GM18505 (cell line): ENCODE data around the gene BOLA2.
A peak's percentile ranks its signal among the peaks of the same experiment; 100 is the strongest.
"Not testable (repeated sequence)": the region's sequence is repeated elsewhere in the genome, so short reads cannot be mapped to it uniquely, and the experiment has no call there.

ENCODE experiments used
- ATAC-seq: cut with Tn5 transposase; IDR thresholded peaks from one replicate; pipeline ENCODE4 v1.9.1; 2021; ENCODE audit not compliant: unreplicated experiment

BOLA2 gene

GRCh38 chr16:29454269-29454668, at the start of gene BOLA2, which contains the start of gene SLX1B:
BOLA2 (minus strand) TSS chr16:29454351; CDS start chr16:29454253, 98 bp downstream.
SLX1B (plus strand) TSS chr16:29454533.
- peak; percentile 78 for ATAC-seq

- ATAC-seq: not testable (repeated sequence)
Measured at GRCh38 chr16:29482276-29482675, 28.1 kb upstream of the BOLA2 start.

- not testable (repeated sequence) for ATAC-seq
Measured at GRCh38 chr16:29472065-29472464, 17.9 kb upstream of the BOLA2 start.

- ATAC-seq: not testable (repeated sequence)
Measured at GRCh38 chr16:29469660-29470059, 15.5 kb upstream of the BOLA2 start.

- ATAC-seq: not testable (repeated sequence)
Measured at GRCh38 chr16:29467654-29468366, 13.7 kb upstream of the BOLA2 start.

- not testable (repeated sequence) for ATAC-seq
Measured at GRCh38 chr16:29466904-29467303, 12.8 kb upstream of the BOLA2 start.

- ATAC-seq: not testable (repeated sequence)
Measured at GRCh38 chr16:29465985-29466824, 12.1 kb upstream of the BOLA2 start.

- ATAC-seq: not testable (repeated sequence)
Measured at GRCh38 chr16:29460647-29461030, 6.5 kb upstream of the BOLA2 start.

GRCh38 chr16:29459706-29460646, 5.8 kb upstream of the BOLA2 start, which contains the start of gene SULT1A4:
SULT1A4 (plus strand) TSS chr16:29459913; CDS start chr16:29461386, 1,473 bp downstream.
- not testable (repeated sequence) for ATAC-seq

- not testable (repeated sequence) for ATAC-seq
Measured at GRCh38 chr16:29457660-29458059, 3.5 kb upstream of the BOLA2 start.

GRCh38 chr16:29454828-29455227, 677 bp upstream of the BOLA2 start:
- peak; percentile 55 for ATAC-seq

- not testable (repeated sequence) for ATAC-seq
Measured at GRCh38 chr16:29453754-29454153, 397 bp downstream of the BOLA2 start.

GRCh38 chr16:29425390-29425789, 28.8 kb downstream of the BOLA2 start:
- not testable (repeated sequence) for ATAC-seq

GRCh38 chr16:29423587-29423986, 30.6 kb downstream of the BOLA2 start:
- not testable (repeated sequence) for ATAC-seq

GRCh38 chr16:29405249-29405648, 48.9 kb downstream of the BOLA2 start:
- ATAC-seq: not testable (repeated sequence)
